Naive B cell (primary cell): ENCODE results near the gene CTRB1. TPM values are rescaled to one million over a fixed set of nuclear protein-coding genes. Genes with fewer than 3 reads are reported as not detected.
A peak's percentile ranks its signal among the peaks of the same experiment; 100 is the strongest.
"Not testable (repeated sequence)": the region's sequence is repeated elsewhere in the genome, so short reads cannot be mapped to it uniquely, and the experiment has no call there.

ENCODE experiments used
- ATAC-seq, 2 donors: fragments of 150-1000 bp; cut with Tn5 transposase; 2 replicates each; pipeline ENCODE4 v1.10.0; 2021; ENCODE audit warnings: low read depth in 2 of 2, mild to moderate bottlenecking in 2 of 2, moderate library complexity in 2 of 2
- DNase-seq: peaks from one replicate; pipeline ENCODE4 v3.0.0; 2022
- H3K27ac Mint-ChIP-seq, 6 donors: one replicate each; pipeline ENCODE4 v1.8.0; 2020 to 2022; ENCODE audit warnings: mild to moderate bottlenecking in 6 of 6, mixed read lengths in 6 of 6, moderate library complexity in 5 of 6, inconsistent platforms in 2 of 6
- H3K27me3 Mint-ChIP-seq, 3 donors: one replicate each; pipeline ENCODE4 v1.8.0; 2021 to 2022; ENCODE audit warnings: mixed read lengths in 3 of 3, mild to moderate bottlenecking in 1 of 3
- H3K36me3 Mint-ChIP-seq, 2 donors: one replicate each; pipeline ENCODE4 v1.8.0; 2020 to 2022; ENCODE audit warnings: mixed read lengths in 2 of 2, inconsistent platforms in 1 of 2, mild to moderate bottlenecking in 1 of 2
- H3K4me1 Mint-ChIP-seq, 3 donors: one replicate each; pipeline ENCODE4 v1.8.0; 2020 to 2022; ENCODE audit warnings: mixed read lengths in 3 of 3, inconsistent platforms in 1 of 3, mild to moderate bottlenecking in 1 of 3, moderate library complexity in 1 of 3
- H3K4me3 Mint-ChIP-seq, 8 donors: one replicate each; pipeline ENCODE4 v1.8.0; 2020 to 2022; ENCODE audit warnings: mild to moderate bottlenecking in 8 of 8, mixed read lengths in 8 of 8, moderate library complexity in 8 of 8, inconsistent platforms in 2 of 8
- H3K9me3 Mint-ChIP-seq, 7 donors: one replicate each; pipeline ENCODE4 v1.8.0; 2020 to 2022; ENCODE audit warnings: mixed read lengths in 7 of 7, mild to moderate bottlenecking in 5 of 7, inconsistent platforms in 2 of 7, moderate library complexity in 1 of 7
- polyA plus RNA-seq, 6 donors: library from polyadenylated mRNA; unstranded; fragments of 300-500 nt; fragmentation: Illumina TruSeq; gene quantifications; one replicate each; pipeline ENCODE4 v1.2.3, GENCODE V29; 2021; ENCODE audit warnings: low read depth in 6 of 6

The CTRB1 gene
- polyA plus RNA-seq, 6 donors from 2014 or later = not detected

DNA sequence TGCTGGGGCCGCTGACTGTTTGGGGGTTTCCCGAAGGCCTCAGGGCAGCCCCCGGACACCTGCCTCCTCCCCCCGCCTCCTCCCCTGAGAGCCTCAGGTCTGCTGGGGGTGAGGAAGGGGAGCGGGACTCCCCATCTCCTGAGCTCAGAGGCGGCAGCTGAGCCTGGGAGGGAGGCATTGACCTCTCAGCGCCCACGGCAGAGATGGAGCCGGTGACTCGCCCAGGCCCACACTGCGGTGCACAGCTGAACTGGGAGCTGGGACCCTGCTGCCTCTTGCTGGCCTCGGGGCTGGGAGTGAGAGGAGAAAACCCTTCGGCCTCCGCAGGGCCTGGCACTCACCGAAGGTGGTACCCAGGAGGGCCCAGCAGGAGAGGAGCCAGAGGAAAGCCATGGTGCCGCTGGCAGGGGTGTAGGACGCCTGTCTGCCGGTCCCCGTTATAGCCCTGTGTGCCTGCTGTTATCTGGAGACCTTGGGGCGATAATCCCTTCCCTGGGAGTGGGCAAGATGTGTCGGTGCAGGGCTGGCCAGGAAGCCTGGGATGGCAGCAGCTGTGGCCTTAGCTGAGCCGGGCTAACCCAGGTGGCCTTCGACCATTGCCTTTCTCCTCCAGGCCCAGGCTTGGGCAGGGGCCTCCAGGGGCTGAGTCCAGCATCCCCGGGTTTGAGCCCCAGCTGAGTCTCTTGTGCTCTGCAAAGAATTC is 11.9 kb upstream of the CTRB1 start, which contains the start of gene CTRB2:
CTRB2 (minus strand) TSS at position 413 of the 703 bp plus-strand sequence; CDS start at position 393, 20 bp downstream.
- ATAC-seq = no peak
- no peak within 1 kb of the TSS for H3K4me3 Mint-ChIP-seq
- peak within 1 kb of the TSS in 2 of 6 donors; percentile 27 to 33 for H3K27ac Mint-ChIP-seq
- H3K27me3 Mint-ChIP-seq = peaks cover 10 to 51% (median 21%) of the 10 kb centered on the region in 3 donors
- H3K36me3 Mint-ChIP-seq = no peaks in the 10 kb centered on the region
- DNase-seq = no peak
- peaks cover 0 to 6% (median 0%) of the 10 kb centered on the region in 3 donors for H3K4me1 Mint-ChIP-seq
- no peaks in the 10 kb centered on the region for H3K9me3 Mint-ChIP-seq

- no peak for DNase-seq
- no peak for ATAC-seq
- Mint-ChIP-seq H3K4me1 (peaks cover 0 to 3% (median 0%) of the 10 kb centered on the region in 3 donors), H3K27ac (no peak overlapping the region), H3K9me3 (peaks cover 0 to 1% (median 0%) of the 10 kb centered on the region in 7 donors), H3K27me3 (peaks cover 8 to 56% (median 30%) of the 10 kb centered on the region in 3 donors), H3K4me3 (no peak overlapping the region), H3K36me3 (no peaks in the 10 kb centered on the region)
Measured at GRCh38 chr16:75207831-75208230, 11.0 kb upstream of the CTRB1 start.

DNA sequence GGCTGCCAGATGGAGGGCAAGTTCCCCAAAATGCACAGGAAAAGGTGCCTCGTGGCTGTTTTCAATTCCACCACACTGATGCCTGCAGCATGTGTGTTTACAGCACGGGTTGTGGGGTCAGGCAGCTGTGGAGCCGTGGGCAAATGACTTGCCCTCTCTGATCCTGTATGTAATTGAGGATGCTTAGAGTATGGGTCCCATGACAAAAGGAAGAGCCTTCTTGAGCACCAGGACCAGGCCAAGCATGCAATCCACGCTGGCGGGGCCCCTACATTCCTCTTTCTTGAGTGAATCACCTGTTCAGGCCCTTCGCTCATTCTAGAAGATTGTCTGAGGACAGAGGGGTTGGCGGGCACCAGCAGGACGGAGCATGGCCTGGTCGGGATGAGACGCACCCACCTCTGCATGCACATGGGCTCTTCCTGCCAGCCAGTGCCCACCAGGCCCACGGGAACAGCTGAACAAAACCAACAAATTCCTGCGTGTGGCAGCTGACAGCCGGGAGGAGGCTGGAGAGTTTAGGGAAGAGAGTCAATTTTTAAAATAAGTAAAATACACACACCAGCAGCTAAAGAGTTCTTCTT is 10.5 kb upstream of the CTRB1 start:
- peak overlapping the region in 1 of 6 donors; percentile 32 for H3K27ac Mint-ChIP-seq
- no peak for DNase-seq
- H3K36me3 Mint-ChIP-seq = no peaks in the 10 kb centered on the region
- peaks cover 0 to 3% (median 0%) of the 10 kb centered on the region in 3 donors for H3K4me1 Mint-ChIP-seq
- peaks cover 0 to 1% (median 0%) of the 10 kb centered on the region in 7 donors for H3K9me3 Mint-ChIP-seq
- peak overlapping the region in 1 of 8 donors; percentile 83 for H3K4me3 Mint-ChIP-seq
- ATAC-seq = no peak
- H3K27me3 Mint-ChIP-seq = peaks cover 8 to 56% (median 30%) of the 10 kb centered on the region in 3 donors

DNA sequence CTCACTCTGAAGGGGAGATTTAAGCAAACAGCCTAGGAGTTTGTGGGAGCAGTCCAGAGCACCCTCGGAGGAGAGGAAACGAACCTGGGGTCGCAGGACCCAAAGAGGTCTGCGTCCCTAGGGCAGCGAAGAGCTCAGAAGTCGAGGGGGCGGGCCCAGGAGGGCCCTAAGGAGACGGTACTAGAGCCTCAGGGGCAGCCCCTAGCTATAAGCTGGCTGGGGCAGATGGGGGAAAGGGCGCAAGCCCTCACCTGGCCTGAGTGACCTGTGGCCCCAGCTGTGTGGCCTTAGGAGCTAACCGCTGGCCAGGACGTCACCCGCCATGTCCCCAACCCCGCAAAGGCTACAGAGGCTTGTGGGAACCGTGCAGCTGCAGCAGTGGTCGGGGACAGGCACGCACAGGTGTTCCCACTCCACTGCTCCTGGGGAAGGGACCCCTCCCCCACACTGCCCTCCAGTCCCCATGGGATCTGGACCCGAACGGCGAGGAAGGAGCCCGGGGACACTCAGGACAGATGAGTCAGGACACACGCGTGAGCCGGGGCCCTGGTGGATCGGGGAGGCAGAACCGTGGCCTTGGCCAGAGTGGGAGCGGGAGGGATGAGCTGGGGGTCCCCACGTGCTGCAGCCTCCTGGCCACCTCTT is 9.8 kb upstream of the CTRB1 start:
- ATAC-seq (no peak), DNase-seq (no peak)
- Mint-ChIP-seq H3K4me3 (no peak overlapping the region), H3K36me3 (no peaks in the 10 kb centered on the region), H3K27me3 (peaks cover 9 to 55% (median 27%) of the 10 kb centered on the region in 3 donors), H3K27ac (peak overlapping the region in 1 of 6 donors; percentile 7), H3K9me3 (peaks cover 0 to 1% (median 0%) of the 10 kb centered on the region in 7 donors), H3K4me1 (peaks cover 0 to under 1% (median 0%) of the 10 kb centered on the region in 3 donors)

DNA sequence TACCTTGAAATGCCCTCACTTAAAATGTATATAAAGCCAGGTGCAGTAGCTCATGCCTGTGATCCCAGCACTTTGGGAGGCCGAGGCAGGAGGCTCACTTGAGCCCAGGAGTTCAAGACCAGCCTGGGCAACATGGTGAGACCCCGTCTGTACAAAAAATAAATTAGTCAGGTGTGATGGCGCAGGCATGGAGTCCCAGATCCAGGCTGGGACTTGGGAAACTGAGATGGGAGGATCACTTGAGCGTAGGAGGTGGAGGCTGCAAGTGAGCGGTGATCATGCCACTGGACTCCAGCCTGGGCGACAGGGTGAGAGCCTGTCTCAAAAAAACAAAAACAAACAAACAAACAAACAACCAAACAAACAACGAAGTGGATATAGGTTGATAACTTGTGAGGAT is 9.3 kb upstream of the CTRB1 start:
- H3K9me3 Mint-ChIP-seq, H3K36me3 Mint-ChIP-seq, H3K4me3 Mint-ChIP-seq, H3K27ac Mint-ChIP-seq, DNase-seq, H3K4me1 Mint-ChIP-seq, ATAC-seq: not testable (repeated sequence)
- H3K27me3 Mint-ChIP-seq = peaks cover 12 to 53% (median 29%) of the 10 kb centered on the region in 3 donors

GRCh38 chr16:75209944-75210343 is 8.8 kb upstream of the CTRB1 start:
- no peak overlapping the region for H3K27ac Mint-ChIP-seq
- no peaks in the 10 kb centered on the region for H3K4me1 Mint-ChIP-seq

DNA sequence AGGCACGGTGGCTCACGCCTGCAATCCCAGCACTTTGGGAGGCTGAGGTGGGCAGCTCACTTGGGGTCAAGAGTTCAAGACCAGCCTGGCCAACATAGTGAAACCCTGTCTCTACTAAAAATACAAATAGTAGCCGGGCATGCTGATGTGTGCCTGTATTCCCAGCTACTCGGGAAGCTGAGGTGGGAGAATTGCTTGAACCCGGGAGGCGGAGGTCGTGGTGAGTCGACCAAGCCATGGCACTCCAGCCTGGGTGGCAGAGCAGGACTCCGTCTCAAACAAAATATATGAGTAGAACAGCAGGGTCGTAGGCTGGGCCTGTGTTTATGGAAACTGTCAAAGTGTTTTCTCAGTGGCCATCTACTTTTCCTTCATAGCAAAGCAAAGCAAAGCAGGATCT is 7.5 kb upstream of the CTRB1 start:
- not testable (repeated sequence) for H3K36me3 Mint-ChIP-seq, H3K27ac Mint-ChIP-seq, H3K4me3 Mint-ChIP-seq, ATAC-seq, H3K9me3 Mint-ChIP-seq, H3K4me1 Mint-ChIP-seq, DNase-seq
- H3K27me3 Mint-ChIP-seq = peaks cover 17 to 53% (median 30%) of the 10 kb centered on the region in 3 donors

More at GRCh38 chr16:75209944-75210343, 8.8 kb upstream of the CTRB1 start:
- peaks cover 12 to 53% (median 30%) of the 10 kb centered on the region in 3 donors for H3K27me3 Mint-ChIP-seq
- ATAC-seq (no peak), DNase-seq (no peak)
- no peaks in the 10 kb centered on the region for H3K36me3 Mint-ChIP-seq
- no peak overlapping the region for H3K4me3 Mint-ChIP-seq
- H3K9me3 Mint-ChIP-seq = peaks cover 0 to 1% (median 0%) of the 10 kb centered on the region in 7 donors

- Mint-ChIP-seq H3K4me1 (peaks cover 9 to 16% (median 9%) of the 10 kb centered on the region in 3 donors), H3K27me3 (peaks cover 16 to 24% (median 17%) of the 10 kb centered on the region in 3 donors), H3K27ac (no peak overlapping the region), H3K36me3 (no peaks in the 10 kb centered on the region), H3K9me3 (peaks cover 0 to 1% (median 0%) of the 10 kb centered on the region in 7 donors), H3K4me3 (peak overlapping the region in 1 of 8 donors; percentile 26)
- ATAC-seq = no peak
- DNase-seq = no peak
Measured at GRCh38 chr16:75216127-75216526, 2.7 kb upstream of the CTRB1 start.

- DNase-seq (no peak), ATAC-seq (no peak)
- no peak overlapping the region for H3K4me3 Mint-ChIP-seq
- no peaks in the 10 kb centered on the region for H3K36me3 Mint-ChIP-seq
- H3K27me3 Mint-ChIP-seq = peaks cover 16 to 22% (median 17%) of the 10 kb centered on the region in 3 donors
- no peak overlapping the region for H3K27ac Mint-ChIP-seq
- H3K9me3 Mint-ChIP-seq = peaks cover 0 to 1% (median 0%) of the 10 kb centered on the region in 7 donors
- peaks cover 9 to 16% (median 9%) of the 10 kb centered on the region in 3 donors for H3K4me1 Mint-ChIP-seq
Measured at GRCh38 chr16:75216576-75216975, 2.2 kb upstream of the CTRB1 start.

DNA sequence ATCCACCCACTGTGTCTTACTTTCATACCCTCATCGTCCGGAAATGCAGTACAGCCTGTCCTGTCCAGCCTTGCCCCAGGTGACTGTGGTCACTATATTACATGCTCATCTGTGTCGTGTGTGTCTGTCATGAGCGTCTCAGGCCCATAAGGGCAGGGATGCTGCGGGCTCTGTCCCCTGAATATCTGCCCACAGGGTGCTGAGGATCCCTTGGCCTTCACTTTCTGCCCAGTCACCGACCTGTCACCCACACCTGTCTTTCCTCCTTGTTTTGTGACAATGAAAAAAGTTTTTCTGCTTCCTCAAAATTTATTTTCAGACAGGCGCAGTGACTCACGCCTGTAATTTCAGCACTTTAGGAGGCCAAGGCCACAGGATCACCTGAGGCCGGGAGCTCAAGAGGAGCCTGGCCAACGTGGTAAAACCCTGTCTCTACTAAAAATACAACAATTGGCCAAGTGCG is 1.4 kb upstream of the CTRB1 start:
- Mint-ChIP-seq H3K27ac (no peak overlapping the region), H3K4me1 (peaks cover 9 to 16% (median 9%) of the 10 kb centered on the region in 3 donors)
- no peak for ATAC-seq

DNA sequence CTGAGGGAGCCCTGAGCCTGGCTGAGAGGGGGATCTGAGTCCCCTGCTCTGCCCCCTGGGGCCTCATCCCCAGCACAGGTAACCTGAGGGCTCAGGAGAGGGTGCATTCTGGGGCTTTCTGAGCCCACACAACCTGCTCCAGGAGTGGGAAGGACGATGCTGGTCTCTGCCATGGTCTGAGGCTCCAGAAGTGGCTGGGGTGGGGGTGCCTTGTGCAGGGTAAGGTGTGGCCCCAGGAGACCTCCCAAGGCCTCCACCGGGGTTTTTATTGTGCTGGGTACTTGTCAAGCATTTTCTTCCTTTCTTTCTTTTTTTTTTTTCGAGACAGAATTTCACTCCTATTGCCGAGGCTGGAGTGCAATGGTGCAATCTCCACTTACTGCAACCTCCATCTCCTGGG is 300 bp downstream of the CTRB1 start:
- no peak for DNase-seq
- H3K9me3 Mint-ChIP-seq = peaks cover 0 to 2% (median 0%) of the 10 kb centered on the region in 7 donors
- peak overlapping the region in 1 of 8 donors; percentile 23 for H3K4me3 Mint-ChIP-seq
- H3K4me1 Mint-ChIP-seq = peaks cover 9 to 16% (median 9%) of the 10 kb centered on the region in 3 donors
- no peak for ATAC-seq
- H3K27ac Mint-ChIP-seq = no peak overlapping the region
- H3K36me3 Mint-ChIP-seq = no peaks in the 10 kb centered on the region
- peaks cover 8 to 15% (median 10%) of the 10 kb centered on the region in 3 donors for H3K27me3 Mint-ChIP-seq

More for the DNA sequence above, 1.4 kb upstream of the CTRB1 start:
- peaks cover 16 to 20% (median 16%) of the 10 kb centered on the region in 3 donors for H3K27me3 Mint-ChIP-seq
- H3K36me3 Mint-ChIP-seq = no peaks in the 10 kb centered on the region
- DNase-seq = no peak
- H3K9me3 Mint-ChIP-seq = peaks cover 0 to 2% (median 0%) of the 10 kb centered on the region in 7 donors
- H3K4me3 Mint-ChIP-seq = no peak overlapping the region

DNA sequence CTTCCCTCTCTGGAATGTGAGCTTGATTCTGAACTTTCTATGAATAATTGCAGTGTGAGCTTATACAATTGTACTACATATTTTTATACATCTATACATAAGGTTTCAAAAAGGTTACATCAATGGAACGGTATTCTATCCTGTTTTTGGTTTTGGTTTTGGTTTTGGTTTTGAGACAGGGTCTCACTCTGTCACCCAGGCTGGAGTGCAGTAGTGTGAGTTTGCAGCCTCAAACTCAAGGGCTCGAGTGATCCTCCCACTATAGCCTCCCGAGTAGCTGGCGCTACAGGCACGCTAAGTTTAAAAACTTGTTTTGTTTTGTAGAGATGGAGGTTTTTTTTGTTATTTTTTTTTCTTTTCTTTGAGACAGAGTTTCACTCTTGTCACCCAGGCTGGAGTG is 1.1 kb downstream of the CTRB1 start:
- peaks cover 0 to 2% (median 0%) of the 10 kb centered on the region in 7 donors for H3K9me3 Mint-ChIP-seq
- no peak overlapping the region for H3K27ac Mint-ChIP-seq
- H3K27me3 Mint-ChIP-seq = peaks cover 12 to 15% (median 12%) of the 10 kb centered on the region in 3 donors
- peaks cover 9 to 16% (median 9%) of the 10 kb centered on the region in 3 donors for H3K4me1 Mint-ChIP-seq
- ATAC-seq (peak; percentile 66 to 70), DNase-seq (no peak)
- peak overlapping the region in 5 of 8 donors; percentile 44 to 70 (median 58) for H3K4me3 Mint-ChIP-seq
- H3K36me3 Mint-ChIP-seq = no peaks in the 10 kb centered on the region

- no peaks in the 10 kb centered on the region for H3K36me3 Mint-ChIP-seq
- DNase-seq (no peak), ATAC-seq (no peak)
- H3K27ac Mint-ChIP-seq = no peak overlapping the region
- peaks cover 11 to 34% (median 18%) of the 10 kb centered on the region in 3 donors for H3K27me3 Mint-ChIP-seq
- peaks cover 9 to 16% (median 9%) of the 10 kb centered on the region in 3 donors for H3K4me1 Mint-ChIP-seq
- H3K4me3 Mint-ChIP-seq = no peak overlapping the region
- H3K9me3 Mint-ChIP-seq = peaks cover 0 to 2% (median 0%) of the 10 kb centered on the region in 7 donors
Measured at GRCh38 chr16:75222271-75222783, 3.5 kb downstream of the CTRB1 start.
